HG03025 (cell line): ENCODE data around the gene LHB.
A peak's percentile ranks its signal among the peaks of the same experiment; 100 is the strongest.

Source experiments
- ATAC-seq: cut with Tn5 transposase; IDR thresholded peaks from one replicate; pipeline ENCODE4 v1.9.1; 2021; ENCODE audit warnings: mild to moderate bottlenecking, moderate library complexity; ENCODE audit not compliant: unreplicated experiment, low FRiP score

Gene LHB

GRCh38 chr19:49014123-49014869 lies 2.6 kb downstream of the LHB start:
- ATAC-seq = no peak

- no peak for ATAC-seq
Measured at GRCh38 chr19:49011194-49011593, 5.7 kb downstream of the LHB start.

GRCh38 chr19:49010453-49010852 lies 6.4 kb downstream of the LHB start:
- no peak for ATAC-seq

- no peak for ATAC-seq
Measured at GRCh38 chr19:49009828-49010227, 7.1 kb downstream of the LHB start.

GRCh38 chr19:49006905-49007304 lies 10.0 kb downstream of the LHB start:
- no peak for ATAC-seq

- no peak for ATAC-seq
Measured at GRCh38 chr19:49004964-49005614, 11.8 kb downstream of the LHB start.

GRCh38 chr19:49004133-49004532 lies 12.8 kb downstream of the LHB start:
- ATAC-seq = no peak

- no peak for ATAC-seq
Measured at GRCh38 chr19:48999481-49000325, 17.2 kb downstream of the LHB start.

- ATAC-seq = no peak
Measured at GRCh38 chr19:48997972-48998371, 18.9 kb downstream of the LHB start.

GRCh38 chr19:48994035-48994386 lies 22.9 kb downstream of the LHB start:
- no peak for ATAC-seq

GRCh38 chr19:48993175-48994034 lies 23.5 kb downstream of the LHB start, which contains the start of the genes GYS1 and RUVBL2:
Gene GYS1, minus strand, starts transcription at chr19:48993309. Its CDS starts 197 bp downstream, at chr19:48993112.
Gene RUVBL2, plus strand, starts transcription at chr19:48993887. Its CDS starts 25 bp downstream, at chr19:48993912.
- peak; percentile 77 for ATAC-seq

- ATAC-seq = peak; percentile 1
Measured at GRCh38 chr19:48992581-48993174, 24.2 kb downstream of the LHB start.

- no peak for ATAC-seq
Measured at GRCh38 chr19:48991873-48992580, 24.9 kb downstream of the LHB start.

- no peak for ATAC-seq
Measured at GRCh38 chr19:48991011-48991609, 25.8 kb downstream of the LHB start.

- ATAC-seq = no peak
Measured at GRCh38 chr19:48990400-48990799, 26.5 kb downstream of the LHB start.

GRCh38 chr19:48989701-48990291 lies 27.1 kb downstream of the LHB start:
- no peak for ATAC-seq

GRCh38 chr19:48988860-48989259 lies 28.0 kb downstream of the LHB start:
- no peak for ATAC-seq

- no peak for ATAC-seq
Measured at GRCh38 chr19:48988286-48988685, 28.6 kb downstream of the LHB start.
